Non-pigmented ciliary epithelial cell (primary cell): ENCODE measurements around the gene HELLS.
"Not testable (repeated sequence)": the region's sequence is repeated elsewhere in the genome, so short reads cannot be mapped to it uniquely, and the experiment has no call there.

ENCODE experiments used
- DNase-seq: peaks from one replicate; pipeline ENCODE4 v3.0.0-alpha.2; 2010; ENCODE audit warnings: low read depth

The HELLS gene

DNA sequence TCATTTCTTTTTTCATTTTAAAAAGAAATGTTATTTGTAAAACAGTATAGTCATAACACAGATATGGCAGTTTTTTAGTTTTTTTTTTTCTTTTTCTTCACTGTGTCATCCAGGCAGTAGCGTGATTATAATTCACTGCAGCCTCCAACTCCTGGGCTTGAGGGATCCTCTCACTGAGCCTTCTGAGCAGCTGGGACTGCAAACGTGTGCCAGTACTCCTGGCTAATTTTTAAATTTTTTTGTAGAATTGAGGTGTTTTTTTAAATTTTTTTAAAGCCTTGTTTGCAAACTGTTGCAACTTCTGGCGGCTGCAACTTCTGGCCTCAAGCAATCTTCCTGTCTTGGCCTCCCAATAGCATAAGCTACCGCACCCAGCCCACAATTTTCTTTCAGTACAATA lies 63.0 kb downstream of the HELLS start:
- no peak for DNase-seq

GRCh38 chr10:94614558-94614957 lies 69.0 kb downstream of the HELLS start:
- no peak for DNase-seq

- DNase-seq = no peak
Measured at GRCh38 chr10:94617389-94617944, 71.9 kb downstream of the HELLS start.

- no peak for DNase-seq
Measured at GRCh38 chr10:94622666-94623205, 77.1 kb downstream of the HELLS start.

DNA sequence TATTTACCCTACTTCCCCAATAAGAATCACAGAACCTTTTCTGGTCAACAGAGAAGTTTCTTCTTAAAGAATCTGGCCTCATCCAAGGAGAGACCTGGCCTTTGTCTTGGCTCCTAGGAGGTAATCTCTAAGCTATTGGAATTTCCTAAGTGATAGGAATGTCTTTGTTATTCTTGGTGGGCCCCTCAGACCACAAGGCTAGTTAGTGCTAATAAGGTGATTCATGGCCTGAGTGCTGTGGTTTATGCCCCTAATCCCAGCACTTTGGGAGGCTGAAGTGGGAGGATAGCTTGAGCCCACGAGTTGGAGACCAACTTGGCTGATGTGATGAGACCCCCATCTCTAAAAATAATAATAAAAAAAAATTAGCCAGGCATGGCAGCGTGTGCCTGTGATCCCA lies 78.0 kb downstream of the HELLS start:
- DNase-seq = no peak

GRCh38 chr10:94626476-94626875 lies 80.9 kb downstream of the HELLS start:
- DNase-seq = no peak

- DNase-seq = no peak
Measured at GRCh38 chr10:94627511-94627910, 81.9 kb downstream of the HELLS start.

GRCh38 chr10:94630017-94630688 lies 84.6 kb downstream of the HELLS start:
- DNase-seq = no peak

DNA sequence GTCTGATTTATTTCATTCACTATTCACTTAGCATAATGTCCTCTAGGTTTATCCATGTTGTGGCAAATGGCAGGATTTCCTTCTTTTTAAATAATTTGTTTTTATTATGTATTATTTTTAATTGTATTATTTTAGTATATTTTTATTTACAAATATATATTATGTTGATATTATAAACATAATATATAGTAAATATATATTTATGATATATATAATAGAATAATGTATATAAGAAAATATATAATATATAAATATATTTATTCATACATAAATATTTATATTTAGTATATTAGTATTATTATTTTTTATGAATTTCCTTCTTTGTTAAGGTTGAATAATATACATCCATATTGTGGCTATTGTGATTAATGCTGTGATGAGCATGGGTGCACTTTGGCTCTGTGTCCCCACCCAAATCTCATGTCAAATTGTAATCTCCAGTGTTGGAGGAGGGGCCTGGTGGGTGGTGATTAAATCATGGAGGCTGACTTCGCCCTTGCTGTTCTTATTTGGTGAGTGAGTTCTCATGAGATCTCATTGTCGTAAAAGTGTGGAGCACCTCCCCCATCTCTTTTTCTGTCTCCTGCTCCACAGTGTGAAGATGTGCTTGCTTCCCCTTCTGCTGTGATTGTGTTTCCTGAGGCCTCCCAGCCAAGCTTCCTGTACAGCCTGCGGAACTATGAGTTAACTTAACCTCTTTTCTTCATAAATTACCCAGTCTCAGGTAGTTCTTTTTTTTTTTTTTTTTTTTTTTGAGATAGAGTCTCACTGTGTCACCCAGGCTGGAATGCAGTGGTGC lies 85.7 kb downstream of the HELLS start:
- DNase-seq = no peak

GRCh38 chr10:94632954-94633353 lies 87.4 kb downstream of the HELLS start:
- DNase-seq = no peak

DNA sequence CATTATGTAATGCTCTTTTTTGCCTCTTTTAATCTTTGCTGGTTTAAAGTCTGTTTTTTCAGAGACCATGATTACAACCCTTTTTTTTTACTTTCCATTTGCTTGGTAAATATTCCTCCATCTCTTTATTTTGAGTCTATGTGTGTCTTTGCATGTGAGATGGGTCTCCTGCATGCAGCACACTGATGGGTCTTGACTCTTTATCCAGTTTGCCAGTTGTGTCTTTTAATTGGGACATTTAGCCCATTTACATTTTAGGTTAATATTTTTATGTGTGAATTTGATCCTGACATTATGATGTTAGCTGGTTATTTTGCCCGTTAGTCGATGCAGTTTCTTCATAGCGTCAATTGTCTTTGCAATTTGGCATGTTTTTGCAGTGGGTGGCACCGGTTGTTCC lies 92.5 kb downstream of the HELLS start:
- DNase-seq = not testable (repeated sequence)

DNA sequence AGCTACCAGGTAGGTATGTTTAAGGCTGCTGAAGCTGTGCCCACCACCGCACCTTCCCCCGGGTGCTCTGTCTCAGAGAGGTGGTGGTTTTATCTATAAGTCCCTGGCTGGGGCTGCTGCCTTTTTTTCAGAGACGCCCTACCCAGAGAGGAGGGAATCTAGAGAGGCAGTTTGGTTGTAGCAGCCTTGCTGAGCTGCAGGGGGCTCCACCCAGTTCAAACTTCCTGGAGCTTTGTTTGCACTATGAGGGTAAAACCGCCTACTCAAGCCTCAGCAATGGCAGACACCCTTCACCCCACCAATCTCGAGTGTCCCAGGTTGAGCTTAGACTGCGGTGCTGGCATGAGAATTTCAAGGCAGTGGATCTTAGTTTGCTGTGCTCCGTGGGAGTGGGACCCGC lies 94.3 kb downstream of the HELLS start:
- DNase-seq = no peak

- no peak for DNase-seq
Measured at GRCh38 chr10:94640562-94640961, 95.0 kb downstream of the HELLS start.

DNA sequence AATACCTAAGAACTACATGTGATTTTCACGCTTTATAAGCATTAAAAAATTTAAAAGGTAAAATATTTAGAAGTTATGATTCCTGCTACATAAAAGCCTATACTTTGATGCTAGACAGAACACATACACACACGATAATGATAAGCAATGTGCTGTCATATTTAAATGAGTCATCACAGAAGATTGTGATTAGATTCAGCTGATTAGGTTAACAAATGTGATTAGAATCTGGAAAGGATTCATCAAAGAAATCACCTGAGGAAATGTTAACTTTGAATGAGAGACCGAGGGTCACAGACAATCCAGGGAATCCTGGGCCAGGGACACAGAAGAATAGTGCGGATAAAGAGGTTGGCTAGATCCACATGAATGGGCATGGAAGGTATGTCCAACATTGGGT lies 95.9 kb downstream of the HELLS start:
- no peak for DNase-seq

GRCh38 chr10:94644352-94644751 lies 98.8 kb downstream of the HELLS start:
- DNase-seq = no peak

GRCh38 chr10:94645285-94645684 lies 99.7 kb downstream of the HELLS start:
- DNase-seq = no peak
